ENCODE data around the gene ANO10.
"Not testable (repeated sequence)": the region's sequence is repeated elsewhere in the genome, so short reads cannot be mapped to it uniquely, and the experiment has no call there.

ANO10 gene

DNA sequence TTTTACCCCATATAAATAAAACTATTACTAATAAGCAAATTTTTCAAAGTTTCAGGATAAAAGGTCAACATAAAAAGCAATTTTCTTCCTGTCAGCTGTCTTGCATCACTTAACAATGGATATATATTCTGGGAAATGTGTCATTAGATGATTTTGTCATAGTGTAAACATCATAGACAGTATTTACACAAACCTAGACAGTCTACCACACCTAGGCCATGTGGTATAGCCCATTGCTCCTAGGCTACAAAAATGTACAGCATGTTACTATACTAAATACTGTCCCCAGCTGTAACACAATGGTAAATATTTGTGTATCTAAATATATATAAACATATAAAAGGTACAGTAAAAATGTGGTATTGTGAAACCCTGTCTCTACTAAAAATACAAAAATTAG, 156.7 kb downstream of the ANO10 start:
- no peak for DNase-seq

DNA sequence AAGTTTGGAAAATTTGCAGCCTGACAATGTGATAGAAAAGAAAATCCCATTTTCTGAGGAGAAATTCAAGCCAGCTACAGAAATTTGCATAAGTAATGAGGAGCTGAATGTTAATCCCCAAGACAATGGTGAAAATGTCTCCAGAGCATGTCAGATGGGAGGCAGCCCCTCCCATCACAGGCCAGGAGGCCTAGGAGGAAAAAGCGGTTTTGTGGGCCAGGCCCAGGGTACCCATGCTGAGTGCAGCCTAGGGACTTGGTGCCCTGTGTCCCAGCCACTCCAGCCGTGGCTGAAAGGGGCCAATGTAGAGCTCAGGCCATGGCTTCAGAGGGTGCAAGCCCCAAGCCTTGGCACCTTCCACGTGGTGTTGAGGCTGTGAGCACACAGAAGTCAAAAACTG, 159.2 kb downstream of the ANO10 start:
- DNase-seq: not testable (repeated sequence)

DNA sequence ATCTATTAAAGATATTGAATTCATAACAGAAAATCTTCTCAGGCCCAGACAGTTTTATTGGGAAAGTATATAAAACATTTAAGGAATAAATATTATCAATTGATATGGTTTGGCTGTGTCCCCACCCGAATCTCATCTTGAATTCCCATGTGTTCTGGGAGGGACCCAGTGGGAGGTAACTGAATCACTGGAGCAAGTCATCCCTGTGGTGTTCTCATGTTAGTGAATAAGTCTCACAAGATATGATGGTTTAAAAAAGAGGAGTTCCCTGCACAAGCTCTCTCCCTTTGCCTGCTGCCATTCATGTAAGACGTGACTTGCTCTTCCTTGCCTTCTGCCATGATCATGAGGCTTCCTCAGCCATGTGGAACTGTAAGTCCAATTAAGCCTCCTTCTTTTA, 160.5 kb downstream of the ANO10 start:
- no peak for DNase-seq

DNA sequence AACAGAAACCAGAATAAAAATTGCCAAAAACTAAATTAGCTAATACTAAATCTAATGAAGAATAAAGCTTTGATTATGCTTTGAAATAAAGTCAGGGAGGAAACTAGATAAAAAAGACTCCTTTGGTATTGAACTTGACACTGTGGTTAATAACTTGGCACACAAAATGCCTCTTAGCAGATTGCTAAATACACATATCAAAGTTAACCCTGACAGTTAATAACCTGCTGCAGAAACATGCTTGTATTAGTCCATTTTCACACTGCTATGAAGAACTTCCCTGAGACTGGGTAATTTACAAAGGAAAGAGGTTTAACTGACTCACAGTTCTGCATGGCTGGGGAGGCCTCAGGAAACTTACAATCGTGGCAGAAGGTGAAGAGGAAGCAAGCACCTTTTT, 164.8 kb downstream of the ANO10 start:
- DNase-seq: not testable (repeated sequence)

DNA sequence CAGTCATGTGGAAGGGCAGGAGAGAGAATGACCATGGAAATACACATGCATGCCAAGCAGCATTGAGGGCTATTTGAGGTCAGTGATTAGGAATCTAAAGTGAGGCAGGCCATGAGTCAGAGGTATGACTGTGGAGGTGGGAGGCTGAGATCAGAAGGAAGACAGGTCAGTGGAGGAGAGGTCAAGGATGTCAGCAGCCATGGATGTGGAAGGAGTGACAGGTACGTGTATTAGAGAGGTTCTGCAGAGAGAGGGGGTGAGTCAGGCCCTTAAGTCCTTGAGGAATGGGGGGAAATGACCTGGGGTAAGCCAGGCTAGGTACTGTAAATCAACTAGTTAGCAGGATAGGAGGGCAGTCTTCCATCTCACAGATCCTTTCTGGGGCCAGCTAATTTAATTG, 166.6 kb downstream of the ANO10 start:
- DNase-seq: no peak

DNA sequence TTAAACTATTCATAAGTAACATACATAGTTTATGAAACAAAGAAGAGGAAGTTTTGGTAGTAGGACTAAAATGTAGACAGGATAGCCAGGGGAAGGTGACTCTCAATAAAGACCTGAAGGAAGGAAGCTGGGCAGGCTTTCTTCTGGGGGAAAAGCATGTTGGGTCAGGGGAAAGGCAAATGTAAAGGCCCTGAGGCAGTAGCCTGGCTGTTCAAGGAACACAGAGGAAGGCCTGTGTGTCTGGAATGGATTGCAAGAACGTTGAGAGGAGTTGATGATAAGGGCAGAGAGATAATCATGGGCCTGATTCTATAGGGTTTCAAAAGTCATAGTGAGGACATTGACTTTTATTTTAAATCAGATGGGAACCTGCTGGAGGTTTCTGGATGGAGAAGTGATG, 167.8 kb downstream of the ANO10 start:
- no peak for DNase-seq

DNA sequence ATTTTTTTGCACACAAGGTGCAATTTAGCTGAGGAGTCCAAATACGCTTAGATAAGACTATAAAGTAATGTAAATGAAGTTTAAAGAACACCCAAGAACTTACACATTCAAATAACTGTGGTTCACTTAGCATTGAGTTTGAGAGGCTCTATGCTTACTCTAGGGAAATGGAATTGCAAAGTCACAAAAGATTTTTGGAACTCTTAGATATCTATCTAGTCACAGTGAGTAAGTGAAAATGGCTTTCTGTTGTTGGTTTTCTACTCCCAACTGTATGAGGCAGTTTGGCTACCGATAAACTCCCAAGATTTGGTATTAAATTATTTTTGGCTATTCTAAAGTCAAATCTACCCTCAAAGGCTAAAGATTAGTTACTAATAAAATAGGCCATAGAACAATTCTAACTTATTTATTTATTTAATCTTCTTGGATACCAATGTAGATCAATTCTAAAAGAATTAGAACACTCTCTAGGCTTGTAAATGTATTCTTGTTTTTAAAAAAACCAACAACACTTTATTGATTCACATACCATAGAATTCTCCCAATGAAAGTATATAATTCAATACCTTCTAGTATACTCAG, 170.0 kb downstream of the ANO10 start:
- DNase-seq: no peak

DNA sequence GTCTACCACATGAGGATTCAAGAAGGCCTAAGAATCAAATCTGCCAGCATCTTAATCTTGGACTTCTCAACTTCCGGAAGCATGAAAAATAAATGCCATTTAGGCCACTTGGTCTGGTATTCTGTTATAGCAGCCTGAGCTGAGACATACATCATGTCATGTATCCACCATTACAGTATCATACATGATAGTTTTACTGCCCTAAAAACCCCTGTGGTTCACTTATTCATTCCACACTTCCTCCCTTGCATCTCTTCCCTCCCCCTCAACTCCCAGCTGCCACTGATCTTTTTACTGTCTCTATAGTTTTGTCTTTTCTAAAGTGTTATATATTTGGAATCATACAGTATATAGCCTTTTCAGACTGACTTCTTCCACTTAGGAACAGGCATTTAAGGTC, 173.7 kb downstream of the ANO10 start:
- DNase-seq: no peak

DNA sequence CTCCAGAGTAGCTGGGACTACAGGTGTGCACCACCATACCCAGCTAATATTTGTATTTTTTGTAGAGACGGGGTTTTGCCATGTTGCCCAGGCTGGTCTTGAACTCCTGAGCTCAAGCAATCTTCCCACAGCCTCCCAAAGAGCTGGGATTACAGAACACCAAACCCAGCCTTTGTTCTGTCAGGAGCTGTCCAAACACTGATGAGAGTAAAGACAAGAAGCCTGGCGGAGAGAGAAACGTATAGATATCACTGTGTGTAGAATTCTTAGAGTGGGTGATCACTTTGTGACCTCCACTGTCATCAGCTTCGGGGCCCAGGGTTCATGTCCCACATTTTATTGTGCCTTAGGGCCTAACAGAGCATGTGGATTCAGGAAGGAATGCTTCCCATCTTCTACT, 176.0 kb downstream of the ANO10 start:
- no peak for DNase-seq

DNA sequence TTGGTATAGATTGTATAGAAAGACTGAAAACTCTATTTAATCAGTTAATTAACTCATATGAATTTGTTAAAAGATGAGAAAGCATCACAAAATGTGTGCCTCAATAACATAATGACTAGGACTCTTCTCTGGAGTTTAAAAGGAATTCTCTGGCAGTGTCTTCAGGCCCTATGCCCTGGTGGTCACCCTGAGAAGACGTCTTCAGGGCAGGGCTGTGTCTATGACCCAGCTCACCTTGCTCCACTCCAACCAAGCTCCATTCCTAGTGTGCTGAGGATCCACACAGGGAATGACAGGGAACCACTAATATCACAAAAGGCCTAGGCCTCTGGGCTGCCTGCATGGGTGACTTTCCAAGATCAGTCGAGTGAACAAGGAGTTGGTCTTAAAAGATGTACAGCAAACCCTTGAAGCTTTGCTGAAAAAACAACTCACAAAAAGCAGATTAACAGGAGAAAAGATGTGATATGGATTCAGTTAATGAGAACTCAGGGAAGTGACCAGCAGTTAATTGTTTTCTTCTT, 178.9 kb downstream of the ANO10 start:
- no peak for DNase-seq

DNA sequence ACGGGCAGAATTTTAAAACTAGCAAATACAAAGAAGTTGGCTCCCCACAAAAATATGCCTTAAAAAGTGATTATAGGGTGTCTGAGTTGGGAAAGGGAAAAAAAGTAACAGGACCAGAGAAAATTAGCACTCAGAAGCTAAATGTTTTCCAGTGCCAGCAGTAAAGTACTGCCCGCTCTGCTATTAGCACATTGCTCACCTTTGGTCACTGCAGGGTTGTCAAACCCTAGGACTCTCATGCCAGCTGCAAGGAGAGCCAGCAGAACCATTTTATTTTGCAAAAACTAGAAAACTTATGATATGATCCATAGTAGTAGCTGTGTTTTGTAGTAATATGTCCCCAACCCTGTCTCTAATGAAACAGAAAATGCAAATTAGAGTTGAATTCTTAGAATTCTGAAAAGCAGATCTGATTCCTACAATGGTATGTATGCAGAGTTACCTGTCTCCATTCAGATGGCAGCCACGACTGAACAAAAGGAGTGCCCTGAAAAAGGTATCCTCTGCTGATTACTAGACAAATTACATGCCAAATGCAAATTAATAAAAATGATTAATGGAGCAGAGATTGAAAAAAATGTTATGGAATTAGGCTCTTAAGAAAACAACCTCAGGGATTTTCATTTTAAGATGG, 185.2 kb downstream of the ANO10 start:
- DNase-seq: no peak

DNA sequence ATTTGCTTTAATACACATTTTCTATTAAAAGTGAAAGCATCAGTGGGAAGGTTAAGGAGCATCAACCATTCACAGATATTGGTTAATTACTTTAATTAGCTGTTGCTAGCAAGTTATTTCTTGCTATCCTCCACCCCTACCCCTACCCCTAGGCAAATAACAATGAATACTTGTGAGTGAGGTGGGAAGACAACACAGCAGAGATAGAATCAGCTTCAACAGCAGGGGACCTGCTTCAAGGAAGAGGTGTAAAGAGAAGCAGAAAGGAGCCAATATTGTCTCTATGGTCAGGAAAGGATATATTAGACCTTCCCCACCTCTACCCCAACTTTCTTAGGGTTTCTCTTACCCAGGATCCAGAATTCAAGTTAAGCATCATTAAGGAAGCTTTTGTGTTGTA, 186.1 kb downstream of the ANO10 start:
- no peak for DNase-seq

DNA sequence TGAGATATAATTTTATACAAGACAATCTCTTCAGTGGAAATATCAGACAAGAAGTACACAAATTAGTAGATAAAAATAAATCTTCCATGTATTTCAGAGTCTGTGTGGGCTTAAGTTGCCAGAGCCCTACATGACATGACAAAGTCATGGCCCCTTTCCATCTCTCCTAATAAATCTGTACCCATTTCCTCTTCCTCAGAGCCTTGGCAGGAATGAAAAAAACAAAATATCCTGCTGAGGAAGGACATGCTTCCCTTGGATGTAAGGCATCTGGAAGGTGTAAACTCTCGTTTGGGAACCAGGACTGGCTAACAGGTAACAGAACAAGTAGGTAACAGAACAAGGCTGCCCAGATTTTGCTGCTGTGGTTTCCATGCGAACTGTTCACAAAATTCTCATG, 187.4 kb downstream of the ANO10 start:
- DNase-seq: no peak

DNA sequence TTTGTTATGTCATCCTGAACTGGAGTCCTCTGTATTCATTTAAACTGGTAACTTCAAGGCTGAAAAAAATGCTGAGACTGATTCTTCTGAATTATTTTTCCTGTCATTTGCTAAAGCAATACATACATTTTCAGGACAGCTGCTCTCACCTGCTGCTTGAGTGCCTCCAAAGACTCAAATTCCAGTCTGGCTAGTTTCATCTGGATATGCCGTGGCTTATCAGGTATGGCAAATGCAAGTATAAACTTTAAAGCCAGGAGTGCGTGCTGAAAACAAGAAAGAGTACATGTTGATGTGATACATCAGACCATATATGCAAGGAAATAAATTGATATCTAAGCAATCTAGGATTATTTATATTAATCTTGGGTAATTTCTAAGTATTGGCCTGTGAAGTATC, 189.3 kb downstream of the ANO10 start:
- no peak for DNase-seq

DNA sequence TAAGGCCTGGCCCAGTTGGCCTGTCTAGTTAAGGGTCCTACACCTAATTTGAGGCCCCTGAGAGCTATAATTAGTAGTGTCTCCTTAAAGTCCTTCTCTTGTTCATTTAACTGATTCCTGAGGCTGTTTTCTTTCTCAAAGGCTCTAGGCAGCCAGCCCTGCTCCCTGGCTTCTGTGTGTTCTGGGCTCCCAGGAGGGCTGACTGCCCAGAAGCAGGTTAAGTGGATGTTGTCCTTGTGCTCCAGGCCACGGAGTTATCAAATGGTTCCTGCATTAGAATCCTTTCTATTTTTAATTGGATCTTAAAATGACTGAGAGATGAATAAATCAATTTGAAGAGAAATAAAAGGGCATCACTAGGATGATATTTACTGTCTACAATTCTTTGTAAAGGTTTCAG, 195.4 kb downstream of the ANO10 start:
- DNase-seq: no peak

DNA sequence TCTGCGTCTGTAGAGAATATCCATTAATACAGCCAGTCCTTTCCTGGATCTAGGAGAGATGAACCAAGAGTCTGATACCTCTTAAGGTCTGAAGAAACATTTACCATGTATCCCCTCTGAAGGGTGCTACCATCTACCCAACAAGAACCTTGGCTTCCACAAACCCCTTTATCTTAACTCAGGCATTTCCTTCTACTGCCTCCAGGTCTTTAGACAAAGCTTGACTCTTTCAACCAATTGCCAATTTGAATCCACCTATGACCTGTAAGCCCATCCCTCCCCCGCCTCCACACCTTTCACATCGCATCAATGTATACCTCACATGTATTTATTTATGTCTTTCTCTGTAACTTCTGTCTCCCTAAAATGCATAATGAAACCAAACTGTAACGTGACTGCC, 196.0 kb downstream of the ANO10 start:
- no peak for DNase-seq

DNA sequence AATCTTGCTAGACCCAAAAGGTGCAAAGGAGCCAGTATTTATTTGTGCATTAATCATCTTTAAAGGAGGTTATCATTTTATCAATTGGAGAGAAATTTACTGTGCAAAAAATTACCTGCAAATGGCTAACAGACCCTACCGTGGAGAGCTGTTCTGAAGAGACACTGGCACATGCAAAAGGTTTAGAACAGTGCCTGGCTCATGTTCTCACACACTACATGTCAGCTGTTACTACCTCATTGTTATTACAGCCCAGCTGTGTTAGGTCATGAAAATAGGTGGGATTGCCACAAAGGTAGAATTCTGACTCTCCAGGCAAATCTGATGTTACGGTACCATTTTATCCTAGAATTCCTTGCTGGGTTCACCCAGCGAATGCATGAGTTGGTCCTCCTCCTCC, 198.2 kb downstream of the ANO10 start:
- no peak for DNase-seq

DNA sequence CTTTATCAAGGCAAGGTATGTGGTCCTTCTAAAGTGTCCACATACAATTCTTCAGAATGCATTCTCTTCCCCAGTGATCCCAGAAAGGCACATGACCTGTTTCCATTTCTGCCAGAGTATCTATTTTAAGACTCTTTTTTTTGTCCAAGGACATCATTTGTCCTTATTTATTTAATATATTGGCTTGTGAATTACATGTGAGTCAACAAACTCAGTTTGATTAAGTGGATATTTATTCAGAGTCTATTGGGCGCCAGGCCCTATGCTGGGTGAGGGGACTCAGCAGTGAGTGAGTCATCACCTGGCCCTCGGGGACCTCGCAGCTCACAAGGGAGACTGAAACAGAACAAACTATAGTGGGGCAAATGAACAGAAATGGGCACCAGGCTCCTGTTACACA, 198.7 kb downstream of the ANO10 start:
- DNase-seq: no peak

DNA sequence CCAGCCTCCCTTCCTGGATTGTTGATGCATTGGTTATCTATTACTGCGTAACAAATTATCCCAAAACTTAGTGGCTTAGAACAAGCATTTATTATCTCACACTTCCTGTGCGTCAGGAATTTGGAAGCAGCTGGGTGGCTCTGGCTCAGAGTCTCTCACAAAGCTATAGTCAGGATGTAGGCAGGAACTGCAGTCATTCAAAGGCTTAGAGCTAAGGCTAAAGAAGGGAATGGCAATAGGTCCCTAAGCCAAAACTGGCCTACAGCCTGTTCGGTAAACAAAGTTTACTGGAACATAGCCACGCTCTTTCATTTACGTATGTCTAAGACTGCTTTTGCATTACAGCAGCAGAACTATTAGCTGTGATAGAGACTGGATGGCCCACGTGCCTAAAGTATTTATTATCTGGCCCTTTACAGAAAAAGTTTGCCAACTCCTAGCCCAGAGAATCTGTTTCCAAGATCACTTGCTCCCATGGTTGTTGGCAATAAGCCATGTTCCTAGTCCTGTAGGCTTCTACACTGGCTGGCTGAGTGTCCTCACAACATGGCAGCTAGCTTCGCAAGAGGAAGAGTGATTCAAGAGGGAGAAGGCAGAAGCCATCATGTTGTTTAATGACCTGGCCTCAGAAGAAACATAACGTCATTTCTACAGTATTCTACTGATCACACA, 203.1 kb downstream of the ANO10 start:
- DNase-seq: no peak

DNA sequence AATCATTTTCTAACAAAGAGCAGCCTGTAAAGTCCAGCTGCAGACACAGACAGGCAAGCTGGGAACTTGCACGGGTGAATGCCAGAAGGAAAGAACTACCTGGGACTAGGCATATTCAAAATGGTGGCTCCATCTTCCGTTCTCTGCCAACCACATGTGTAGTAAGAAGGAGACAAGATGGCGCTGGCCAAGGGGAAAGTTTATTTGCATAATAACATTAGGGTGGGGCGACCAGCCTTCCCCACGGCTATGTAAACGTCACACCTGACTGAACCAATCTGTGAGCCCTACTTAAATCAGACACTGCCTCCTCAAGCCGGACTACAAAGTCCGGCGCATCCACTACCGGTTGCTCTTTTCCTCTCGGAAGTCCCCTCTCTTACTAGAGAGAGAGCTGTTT, 204.7 kb downstream of the ANO10 start:
- no peak for DNase-seq

DNA sequence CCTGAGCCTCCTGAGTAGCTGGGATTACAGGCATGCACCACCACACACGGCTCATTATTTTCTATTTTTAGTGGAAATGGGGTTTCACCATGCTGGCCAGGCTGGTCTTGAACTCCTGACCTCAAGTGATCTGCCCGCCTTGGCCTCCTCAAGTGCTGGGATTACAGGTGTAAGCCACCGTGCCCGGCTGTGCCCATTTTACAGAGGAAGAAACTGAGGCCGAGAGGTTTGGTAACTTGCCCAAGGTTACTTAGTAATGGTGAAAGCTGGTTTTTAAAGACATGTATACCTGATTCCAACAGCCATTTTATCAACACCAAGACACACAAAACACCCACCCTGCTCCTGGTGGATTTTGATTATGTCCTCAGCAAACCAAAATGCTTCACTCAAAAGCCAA, 206.7 kb downstream of the ANO10 start:
- DNase-seq: no peak

DNA sequence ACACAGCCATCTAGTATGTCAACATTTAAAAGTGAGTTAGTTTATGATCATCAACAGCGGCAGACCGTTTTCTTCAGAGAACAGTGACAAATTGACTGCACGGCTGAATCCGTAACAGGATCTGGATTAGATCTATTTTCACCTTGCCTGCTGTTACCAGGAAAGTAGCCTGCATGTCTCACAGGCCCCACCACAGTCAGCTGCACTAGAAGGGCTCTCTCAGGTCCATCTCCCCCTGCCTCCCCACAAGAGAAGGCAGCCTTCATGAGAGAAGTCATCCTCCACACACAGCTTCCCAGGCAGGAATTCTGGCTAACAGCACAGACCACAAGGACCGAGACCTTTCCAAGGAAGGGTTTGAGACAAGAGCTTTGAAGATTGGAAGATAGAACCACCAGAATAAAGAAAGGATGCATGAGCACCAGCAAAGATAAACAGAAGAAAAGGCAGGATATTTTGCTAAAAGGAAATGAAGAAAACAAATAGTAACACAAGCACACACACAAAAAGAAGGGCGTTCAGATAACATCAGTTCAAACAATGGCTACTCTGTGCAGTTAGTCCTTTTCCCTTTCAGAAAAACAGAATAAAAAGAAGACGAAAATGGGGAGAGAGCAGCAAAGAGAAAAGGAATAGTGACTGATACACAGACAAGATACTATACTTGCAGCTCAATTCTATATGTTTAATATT, 208.0 kb downstream of the ANO10 start:
- no peak for DNase-seq

DNA sequence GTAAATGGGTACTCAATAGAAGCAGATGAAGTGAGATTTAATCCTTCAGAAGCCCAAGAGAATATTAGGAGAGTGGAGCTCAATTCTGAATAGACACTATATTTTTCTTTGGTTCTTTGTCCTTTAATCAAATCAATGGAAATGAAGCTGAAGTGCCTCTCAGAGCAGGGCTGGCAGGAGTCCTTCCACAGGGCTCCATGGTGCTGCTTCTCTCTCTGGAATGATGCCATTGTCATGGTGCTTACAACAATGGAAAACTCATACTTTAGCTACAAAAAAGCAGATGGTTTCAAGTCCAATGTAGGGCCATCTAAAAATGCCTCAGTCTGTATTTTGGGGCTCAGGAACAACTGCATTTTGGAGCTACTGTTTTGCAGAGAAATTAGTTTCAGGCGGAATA, 210.4 kb downstream of the ANO10 start:
- DNase-seq: no peak

DNA sequence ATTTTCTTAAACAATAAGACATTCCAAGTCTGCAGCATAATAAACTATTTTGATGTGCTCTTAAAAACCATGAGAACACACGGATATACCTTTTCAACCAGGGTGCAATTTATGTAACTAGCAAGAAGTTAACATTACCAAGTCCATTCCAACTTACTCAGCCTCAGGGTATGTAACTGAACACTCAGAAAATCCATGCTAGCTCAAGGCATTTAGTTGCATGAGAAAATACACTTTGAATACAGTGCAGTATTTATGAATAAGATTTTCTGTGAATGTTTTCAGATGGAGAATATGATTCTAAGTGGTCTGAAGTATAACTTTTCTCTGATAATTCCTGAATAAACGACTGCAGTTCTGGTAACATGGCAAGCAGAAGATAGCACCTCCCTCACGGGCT, 211.2 kb downstream of the ANO10 start:
- DNase-seq: no peak
